Astrocyte (in vitro differentiated cells and primary cell): ENCODE measurements around the gene CGREF1. TPM values are rescaled to one million over a fixed set of nuclear protein-coding genes. Genes with fewer than 3 reads are reported as not detected.
A peak's percentile ranks its signal among the peaks of the same experiment; 100 is the strongest.

Experiments
- DNase-seq: peaks from one replicate; pipeline ENCODE4 v3.0.0-alpha.2; 2010; ENCODE audit warnings: low read depth
- FAIRE-seq: peaks from 2 replicates; lab custom pipeline; 2011; peaks lifted over from hg19 to GRCh38; lab: Jason Lieb, UNC
- H2AFZ ChIP-seq: 2 replicates; pipeline ENCODE4 v1.6.0; 2012; ENCODE audit warnings: low read depth, low read length, inconsistent platforms
- H3K27ac ChIP-seq: 2 replicates; pipeline ENCODE4 v1.5.1; 2011; ENCODE audit warnings: low read depth, low read length, inconsistent platforms
- H3K27me3 ChIP-seq: 2 replicates; pipeline ENCODE4 v1.6.0; 2011; ENCODE audit warnings: low read length, inconsistent platforms; ENCODE audit not compliant: insufficient read depth
- H3K36me3 ChIP-seq: 2 replicates; pipeline ENCODE4 v1.5.1; 2011; ENCODE audit warnings: low read length, inconsistent platforms; ENCODE audit not compliant: insufficient read depth
- H3K4me1 ChIP-seq: 2 replicates; pipeline ENCODE4 v1.5.1; 2011; ENCODE audit warnings: low read length, inconsistent platforms; ENCODE audit not compliant: insufficient read depth
- H3K4me2 ChIP-seq: 2 replicates; pipeline ENCODE4 v1.6.0; 2012; ENCODE audit warnings: low read length, inconsistent platforms
- H3K4me3 ChIP-seq: 2 replicates; pipeline ENCODE4 v1.5.1; 2011; ENCODE audit warnings: low read depth, mild to moderate bottlenecking, low read length, inconsistent platforms; ENCODE audit not compliant: insufficient read depth
- H3K79me2 ChIP-seq: 2 replicates; pipeline ENCODE4 v1.6.0; 2012; ENCODE audit warnings: mild to moderate bottlenecking, low read length, inconsistent platforms; ENCODE audit not compliant: insufficient read depth
- H3K9ac ChIP-seq: 2 replicates; pipeline ENCODE4 v1.6.0; 2012; ENCODE audit warnings: mild to moderate bottlenecking, low read length, inconsistent platforms
- H3K9me3 ChIP-seq: 2 replicates; pipeline ENCODE4 v1.5.1; 2012; ENCODE audit warnings: low read depth, mild to moderate bottlenecking, low read length, inconsistent platforms; ENCODE audit not compliant: insufficient read depth
- H4K20me1 ChIP-seq: 2 replicates; pipeline ENCODE4 v1.6.0; 2012; ENCODE audit warnings: low read length, inconsistent platforms; ENCODE audit not compliant: insufficient read depth
- H3K27ac Mint-ChIP-seq: one replicate; pipeline ENCODE4 v1.8.0; 2021; ENCODE audit warnings: mild to moderate bottlenecking, mixed read lengths; ENCODE audit not compliant: unreplicated experiment
- H3K27me3 Mint-ChIP-seq: one replicate; pipeline ENCODE4 v1.8.0; 2021; ENCODE audit warnings: low read depth, mixed read lengths; ENCODE audit not compliant: unreplicated experiment
- H3K36me3 Mint-ChIP-seq: one replicate; pipeline ENCODE4 v1.8.0; 2021; ENCODE audit warnings: low read depth, mixed read lengths; ENCODE audit not compliant: unreplicated experiment
- H3K4me1 Mint-ChIP-seq: one replicate; pipeline ENCODE4 v1.8.0; 2021; ENCODE audit warnings: low read depth, mixed read lengths; ENCODE audit not compliant: unreplicated experiment
- H3K4me3 Mint-ChIP-seq: one replicate; pipeline ENCODE4 v1.8.0; 2021; ENCODE audit warnings: mild to moderate bottlenecking, moderate library complexity, mixed read lengths; ENCODE audit not compliant: unreplicated experiment
- H3K9me3 Mint-ChIP-seq: one replicate; pipeline ENCODE4 v1.8.0; 2021; ENCODE audit warnings: mild to moderate bottlenecking, mixed read lengths; ENCODE audit not compliant: unreplicated experiment
- EZH2 ChIP-seq: IDR thresholded peaks from 2 replicates; pipeline ENCODE4 v1.6.1; 2012; ENCODE audit warnings: mild to moderate bottlenecking, low read length, inconsistent platforms; ENCODE audit not compliant: insufficient read depth
- total RNA-seq: library from RNA; stranded (reverse); gene quantifications from 2 replicates; pipeline ENCODE4 v1.2.1, GENCODE V29; 2021
- TF ChIP-seq, protein P1 (sequence below): IDR thresholded peaks from 2 replicates; pipeline ENCODE4 v1.5.1; 2011; ENCODE audit warnings: low read depth, mild to moderate bottlenecking, inconsistent platforms, low read length, moderate library complexity; ENCODE audit not compliant: insufficient read depth

CGREF1 gene
- total RNA-seq, 1 donor from 2014 or later: 1.8 TPM

DNA sequence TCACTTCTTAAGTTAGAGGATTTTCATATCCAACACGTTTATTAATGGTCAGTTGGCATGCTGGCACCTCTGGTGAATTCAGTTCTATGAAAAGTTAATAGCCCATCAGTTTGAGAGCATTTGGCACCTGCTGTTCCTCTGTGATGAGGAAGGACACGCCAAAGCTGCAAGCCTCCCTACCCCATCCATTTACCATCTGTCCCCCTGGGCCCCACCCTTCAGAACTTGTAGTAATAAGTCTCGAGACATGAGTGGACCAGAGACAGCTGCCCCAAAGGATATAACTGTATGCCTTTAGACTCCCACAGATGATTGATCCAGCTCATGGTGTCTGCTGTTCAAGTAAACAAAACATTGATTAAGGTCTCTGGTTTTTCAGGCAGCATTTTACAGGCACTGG, 53.8 kb downstream of the CGREF1 start:
- H3K9me3 Mint-ChIP-seq: no peaks in the 10 kb centered on the region
- H4K20me1 ChIP-seq: peaks cover 63% of the 10 kb centered on the region
- H2AFZ ChIP-seq: no peak overlapping the region
- H3K27me3 ChIP-seq: no peaks in the 10 kb centered on the region
- TF ChIP-seq, protein P1, sequence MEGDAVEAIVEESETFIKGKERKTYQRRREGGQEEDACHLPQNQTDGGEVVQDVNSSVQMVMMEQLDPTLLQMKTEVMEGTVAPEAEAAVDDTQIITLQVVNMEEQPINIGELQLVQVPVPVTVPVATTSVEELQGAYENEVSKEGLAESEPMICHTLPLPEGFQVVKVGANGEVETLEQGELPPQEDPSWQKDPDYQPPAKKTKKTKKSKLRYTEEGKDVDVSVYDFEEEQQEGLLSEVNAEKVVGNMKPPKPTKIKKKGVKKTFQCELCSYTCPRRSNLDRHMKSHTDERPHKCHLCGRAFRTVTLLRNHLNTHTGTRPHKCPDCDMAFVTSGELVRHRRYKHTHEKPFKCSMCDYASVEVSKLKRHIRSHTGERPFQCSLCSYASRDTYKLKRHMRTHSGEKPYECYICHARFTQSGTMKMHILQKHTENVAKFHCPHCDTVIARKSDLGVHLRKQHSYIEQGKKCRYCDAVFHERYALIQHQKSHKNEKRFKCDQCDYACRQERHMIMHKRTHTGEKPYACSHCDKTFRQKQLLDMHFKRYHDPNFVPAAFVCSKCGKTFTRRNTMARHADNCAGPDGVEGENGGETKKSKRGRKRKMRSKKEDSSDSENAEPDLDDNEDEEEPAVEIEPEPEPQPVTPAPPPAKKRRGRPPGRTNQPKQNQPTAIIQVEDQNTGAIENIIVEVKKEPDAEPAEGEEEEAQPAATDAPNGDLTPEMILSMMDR: no peak
- no peak for TF ChIP-seq EZH2
- no peaks in the 10 kb centered on the region for H3K27me3 Mint-ChIP-seq
- no peak overlapping the region for H3K9ac ChIP-seq
- no peak overlapping the region for H3K4me3 ChIP-seq
- H3K4me3 Mint-ChIP-seq: no peak overlapping the region
- no peak for DNase-seq
- H3K4me2 ChIP-seq: no peak overlapping the region
- H3K79me2 ChIP-seq: peaks cover 38% of the 10 kb centered on the region
- H3K9me3 ChIP-seq: no peaks in the 10 kb centered on the region
- H3K4me1 ChIP-seq: peaks cover 16% of the 10 kb centered on the region
- no peak for FAIRE-seq
- H3K27ac Mint-ChIP-seq: no peak overlapping the region
- no peak overlapping the region for H3K27ac ChIP-seq
- H3K4me1 Mint-ChIP-seq: peaks cover 24% of the 10 kb centered on the region
- peaks cover 35% of the 10 kb centered on the region for H3K36me3 ChIP-seq
- H3K36me3 Mint-ChIP-seq: peaks cover 27% of the 10 kb centered on the region

DNA sequence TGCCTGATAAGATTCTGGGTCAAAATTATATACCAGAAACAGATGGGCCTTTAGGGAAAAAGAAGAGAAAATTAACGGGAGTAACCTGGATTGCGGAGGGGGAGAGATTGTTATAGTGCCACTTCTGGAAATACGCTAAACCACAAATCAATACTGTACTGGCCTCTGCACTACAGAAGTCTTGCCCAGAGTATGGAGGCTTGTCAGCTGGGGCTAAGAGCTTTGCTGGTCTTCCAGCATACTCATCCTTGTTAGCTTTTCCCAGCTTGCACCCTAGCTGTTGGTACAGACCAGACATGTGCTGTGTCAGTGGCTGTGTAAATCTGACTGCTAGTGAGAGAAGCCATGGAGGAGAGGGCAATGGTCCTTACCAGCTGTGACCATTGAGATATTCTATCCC, 58.6 kb downstream of the CGREF1 start:
- Histone ChIP-seq H3K79me2 (peaks cover 3% of the 10 kb centered on the region), H3K9me3 (no peaks in the 10 kb centered on the region), H4K20me1 (peaks cover 32% of the 10 kb centered on the region), H3K27me3 (no peaks in the 10 kb centered on the region), H3K27ac (no peak overlapping the region), H3K36me3 (peaks cover 13% of the 10 kb centered on the region), H3K4me1 (no peaks in the 10 kb centered on the region), H3K9ac (no peak overlapping the region), H3K4me3 (no peak overlapping the region), H2AFZ (no peak overlapping the region), H3K4me2 (no peak overlapping the region)
- no peak for FAIRE-seq
- H3K27me3 Mint-ChIP-seq: no peaks in the 10 kb centered on the region
- H3K9me3 Mint-ChIP-seq: no peaks in the 10 kb centered on the region
- no peak for DNase-seq
- no peak overlapping the region for H3K4me3 Mint-ChIP-seq
- peaks cover 17% of the 10 kb centered on the region for H3K36me3 Mint-ChIP-seq
- H3K27ac Mint-ChIP-seq: no peak overlapping the region
- no peaks in the 10 kb centered on the region for H3K4me1 Mint-ChIP-seq
- TF ChIP-seq, protein P1: no peak
- no peak for TF ChIP-seq EZH2

DNA sequence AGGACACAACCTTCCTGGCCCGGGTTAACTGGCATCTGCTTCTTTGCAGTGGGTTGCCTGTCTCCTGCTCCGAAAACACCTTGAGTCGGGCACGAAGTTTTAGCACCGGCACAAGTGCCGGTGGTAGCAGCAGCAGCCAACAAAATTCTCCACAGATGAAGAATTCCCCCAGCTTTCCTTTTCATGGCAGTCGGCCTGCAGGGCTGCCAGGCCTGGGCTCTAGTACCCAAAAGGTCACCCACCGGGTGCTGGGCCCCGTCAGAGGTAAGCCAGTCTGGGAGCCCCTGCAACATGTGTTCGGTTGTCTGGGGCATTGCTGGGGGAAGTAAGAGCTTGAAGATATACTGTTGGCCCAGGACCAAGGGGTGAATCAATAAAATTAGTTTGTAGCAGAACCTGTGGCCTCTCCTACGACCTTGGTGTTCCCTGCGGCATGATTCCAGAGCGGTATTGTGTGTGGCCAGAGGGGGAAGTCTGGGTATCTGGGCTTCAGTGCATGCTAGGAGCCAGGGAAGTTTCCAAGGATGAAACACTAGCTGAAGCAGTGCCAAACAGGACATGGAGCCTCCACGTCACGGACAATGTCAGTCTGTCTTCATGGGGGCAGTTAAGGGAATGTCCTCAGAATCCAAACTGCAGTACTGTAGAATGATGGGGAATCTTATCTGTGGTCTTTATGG, 59.6 kb downstream of the CGREF1 start:
- FAIRE-seq: no peak
- Histone ChIP-seq H3K9ac (no peak overlapping the region), H3K36me3 (peaks cover 11% of the 10 kb centered on the region), H4K20me1 (peaks cover 27% of the 10 kb centered on the region), H2AFZ (no peak overlapping the region), H3K27ac (no peak overlapping the region), H3K79me2 (no peaks in the 10 kb centered on the region), H3K4me1 (no peaks in the 10 kb centered on the region), H3K4me3 (no peak overlapping the region), H3K9me3 (no peaks in the 10 kb centered on the region), H3K27me3 (no peaks in the 10 kb centered on the region), H3K4me2 (no peak overlapping the region)
- Mint-ChIP-seq H3K27ac (peak overlapping the region; percentile 5), H3K27me3 (no peaks in the 10 kb centered on the region), H3K36me3 (peaks cover 25% of the 10 kb centered on the region), H3K9me3 (no peaks in the 10 kb centered on the region), H3K4me1 (no peaks in the 10 kb centered on the region), H3K4me3 (no peak overlapping the region)
- DNase-seq: no peak
- TF ChIP-seq EZH2: no peak
- TF ChIP-seq, protein P1: no peak
